Body of pancreas (tissue), 4 donors: ENCODE measurements around the gene LIF. TPM values are rescaled to one million over a fixed set of nuclear protein-coding genes. Genes with fewer than 3 reads are reported as not detected.

Experiments used
- ATAC-seq: fragments of 150-250 bp; one replicate; pipeline ENCODE4 v1.9.1; 2016
- DNase-seq, 4 donors: peaks; one replicate each; pipeline ENCODE4 v3.0.0-alpha.2; 2019
- H3K27ac ChIP-seq, 4 donors: fragments of 200-600 bp; sonication (generic); 1 replicate in 3 of 4; 2 replicates in 1 of 4; pipeline versions ENCODE4 v1.5.1 to v1.6.1; 2016 to 2019; ENCODE audit warnings: mild to moderate bottlenecking in 1 of 4, mixed read lengths in 1 of 4, moderate library complexity in 1 of 4
- H3K27me3 ChIP-seq, 2 donors: fragments of 200-600 bp; sonication (generic); one replicate each; pipeline ENCODE4 v1.6.0; 2016; ENCODE audit warnings: mild to moderate bottlenecking in 1 of 2
- H3K36me3 ChIP-seq, 2 donors: fragments of 200-600 bp; sonication (generic); replicated peaks in 1 of 2; 2 replicates each; pipeline ENCODE4 v1.5.1; 2016; ENCODE audit warnings: low read depth in 2 of 2; ENCODE audit not compliant: insufficient read depth in 1 of 2
- H3K4me1 ChIP-seq: fragments of 200-600 bp; sonication (generic); one replicate; pipeline ENCODE4 v1.6.0; 2016
- H3K4me3 ChIP-seq, 2 donors: fragments of 200-600 bp; sonication (generic); 1 replicate in 1 of 2; 2 replicates in 1 of 2; pipeline ENCODE4 v1.5.1; 2016 to 2019
- H3K9me3 ChIP-seq, 3 donors: fragments of 200-600 bp; sonication (generic); 1 replicate in 2 of 3; 2 replicates in 1 of 3; pipeline ENCODE4 v1.5.1; 2016
- POLR2A ChIP-seq, 3 donors: fragments of 450-650 bp; IDR thresholded peaks; one replicate each; pipeline ENCODE4 v1.6.1; 2016; ENCODE audit warnings: antibody characterized with exemption in 3 of 3, mild to moderate bottlenecking in 2 of 3
- whole genome bisulfite sequencing, 2 donors: methylation state at CpG; one replicate each; pipeline ENCODE4 v1.1.5; 2017; 5-methylcytosine and 5-hydroxymethylcytosine counted together
- intact Hi-C: fragments of 100-400 bp; cut with DNase I; formaldehyde crosslinking; loops from one replicate; pipeline ENCODE4 v1.15.1; 2023
- total RNA-seq, 2 donors: library from RNA; depleted of rRNA; stranded (reverse); fragments of >200 nt; gene quantifications; one replicate each; pipeline ENCODE4 v1.1.0, GENCODE V29; 2016
- TF ChIP-seq, protein P1 (sequence below), 7 experiments: fragments of 450-650 bp in 4 of 7; fragments of 200-600 bp in 3 of 7; sonication (generic) in 3 of 7; IDR thresholded peaks; one replicate each; pipeline ENCODE4 v1.5.1; 2016 to 2019; ENCODE audit warnings: antibody characterized with exemption in 7 of 7

The LIF gene
- total RNA-seq, 2 donors from 2014 or later = 0.52 to 1.3 TPM

DNA sequence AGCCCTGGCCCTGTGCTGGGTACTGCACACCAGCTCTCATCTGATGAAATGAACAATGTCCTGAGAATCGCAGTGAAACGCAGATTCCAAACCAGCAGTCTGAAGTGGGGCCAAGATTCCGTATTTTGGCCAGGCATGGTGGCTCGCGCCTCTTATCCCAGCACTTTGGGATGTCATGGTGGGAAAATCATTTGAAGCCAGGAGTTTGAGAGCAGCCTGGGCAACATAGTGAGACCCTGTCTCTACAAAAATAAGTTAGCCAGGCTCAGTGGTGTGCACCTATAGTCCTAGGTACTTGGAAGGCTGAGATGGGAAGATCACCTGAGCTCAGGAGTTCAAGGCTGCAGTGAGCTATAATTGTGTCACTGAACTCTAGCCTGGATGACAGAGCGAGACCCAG, 13.0 kb downstream of the LIF start:
- no peak overlapping the region for H3K27ac ChIP-seq
- no peaks in the 10 kb centered on the region for H3K27me3 ChIP-seq
- no peak for ATAC-seq
- H3K4me1 ChIP-seq = peaks cover 20% of the 10 kb centered on the region
- no peak overlapping the region for H3K4me3 ChIP-seq
- intact Hi-C loops = no loop called here
- no peak for DNase-seq
- no peaks in the 10 kb centered on the region for H3K36me3 ChIP-seq
- no peaks in the 10 kb centered on the region for H3K9me3 ChIP-seq
- TF ChIP-seq, protein P1, sequence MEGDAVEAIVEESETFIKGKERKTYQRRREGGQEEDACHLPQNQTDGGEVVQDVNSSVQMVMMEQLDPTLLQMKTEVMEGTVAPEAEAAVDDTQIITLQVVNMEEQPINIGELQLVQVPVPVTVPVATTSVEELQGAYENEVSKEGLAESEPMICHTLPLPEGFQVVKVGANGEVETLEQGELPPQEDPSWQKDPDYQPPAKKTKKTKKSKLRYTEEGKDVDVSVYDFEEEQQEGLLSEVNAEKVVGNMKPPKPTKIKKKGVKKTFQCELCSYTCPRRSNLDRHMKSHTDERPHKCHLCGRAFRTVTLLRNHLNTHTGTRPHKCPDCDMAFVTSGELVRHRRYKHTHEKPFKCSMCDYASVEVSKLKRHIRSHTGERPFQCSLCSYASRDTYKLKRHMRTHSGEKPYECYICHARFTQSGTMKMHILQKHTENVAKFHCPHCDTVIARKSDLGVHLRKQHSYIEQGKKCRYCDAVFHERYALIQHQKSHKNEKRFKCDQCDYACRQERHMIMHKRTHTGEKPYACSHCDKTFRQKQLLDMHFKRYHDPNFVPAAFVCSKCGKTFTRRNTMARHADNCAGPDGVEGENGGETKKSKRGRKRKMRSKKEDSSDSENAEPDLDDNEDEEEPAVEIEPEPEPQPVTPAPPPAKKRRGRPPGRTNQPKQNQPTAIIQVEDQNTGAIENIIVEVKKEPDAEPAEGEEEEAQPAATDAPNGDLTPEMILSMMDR (IDR thresholded peaks at IDR 0.05) = no peak
- TF ChIP-seq POLR2A (IDR thresholded peaks at IDR 0.05) = no peak
- 80 to 89% methylated on average over 3 to 6 of the region's 6 CpGs for WGBS, 2 donors

- WGBS, 2 donors = 38 to 42% methylated on average over 17 of the region's 17 CpGs
- Histone ChIP-seq H3K36me3 (no peaks in the 10 kb centered on the region), H3K9me3 (no peaks in the 10 kb centered on the region), H3K4me1 (peaks cover 20% of the 10 kb centered on the region), H3K27me3 (no peaks in the 10 kb centered on the region), H3K27ac (no peak overlapping the region), H3K4me3 (no peak overlapping the region)
- TF ChIP-seq, protein P1 (IDR thresholded peaks at IDR 0.05) = no peak
- no peak for TF ChIP-seq POLR2A (IDR thresholded peaks at IDR 0.05)
- ATAC-seq (no peak), DNase-seq (no peak)
- intact Hi-C loops = no loop called here
These were observed 13.8 kb downstream of the LIF start for GRCh38 chr22:30232716-30233218.

DNA sequence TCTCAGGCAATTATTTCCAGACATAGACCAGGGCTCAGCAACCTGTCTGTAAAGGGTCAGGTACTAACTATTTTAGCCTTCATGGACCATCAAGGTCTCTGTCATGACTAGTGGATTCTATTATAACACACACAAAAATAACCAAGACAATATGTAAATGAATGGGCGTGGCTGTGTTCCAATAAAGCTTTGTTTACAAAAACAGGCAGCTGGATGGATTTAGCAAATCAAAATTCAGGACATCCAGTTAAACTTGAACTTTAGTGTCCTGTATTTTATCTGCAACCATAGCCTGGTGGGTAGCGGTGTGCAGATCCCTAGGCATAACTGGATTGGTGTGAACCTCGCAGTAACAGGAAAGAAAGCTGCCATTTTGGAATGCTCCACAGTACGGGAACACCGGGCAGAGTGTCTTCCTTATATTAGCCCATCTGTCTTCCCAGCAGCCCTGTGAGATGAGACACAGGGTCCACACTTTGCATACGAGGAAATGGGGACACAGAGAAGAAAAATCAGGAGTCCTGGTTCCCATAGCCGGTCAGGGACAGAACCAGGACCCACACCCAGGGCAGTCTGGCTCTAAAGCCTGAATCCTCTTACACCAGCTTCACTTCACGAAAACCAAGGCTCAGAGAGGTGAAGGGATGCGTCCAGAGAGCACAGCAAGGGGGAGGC, 15.6 kb downstream of the LIF start:
- TF ChIP-seq POLR2A (IDR thresholded peaks at IDR 0.05) = no peak
- TF ChIP-seq, protein P1 (IDR thresholded peaks at IDR 0.05) = no peak
- no peak overlapping the region for H3K27ac ChIP-seq
- intact Hi-C loops = no loop called here
- 81 to 88% methylated on average over 9 of the region's 9 CpGs for WGBS, 2 donors
- no peaks in the 10 kb centered on the region for H3K36me3 ChIP-seq
- H3K9me3 ChIP-seq = no peaks in the 10 kb centered on the region
- DNase-seq = no peak
- H3K4me1 ChIP-seq = peaks cover 16% of the 10 kb centered on the region
- no peak overlapping the region for H3K4me3 ChIP-seq
- no peak for ATAC-seq
- no peaks in the 10 kb centered on the region for H3K27me3 ChIP-seq

GRCh38 chr22:30230330-30230729, 16.2 kb downstream of the LIF start:
- intact Hi-C loops = no loop called here
- Histone ChIP-seq H3K27me3 (no peaks in the 10 kb centered on the region), H3K27ac (no peak overlapping the region), H3K36me3 (no peaks in the 10 kb centered on the region), H3K4me1 (peaks cover 10% of the 10 kb centered on the region), H3K9me3 (no peaks in the 10 kb centered on the region), H3K4me3 (no peak overlapping the region)
- DNase-seq = no peak
- ATAC-seq = no peak
- no peak for TF ChIP-seq POLR2A (IDR thresholded peaks at IDR 0.05)
- TF ChIP-seq, protein P1 (IDR thresholded peaks at IDR 0.05) = no peak
- WGBS, 2 donors = 90 to 92% methylated on average over 3 of the region's 3 CpGs
